Measurements from ENCODE around the gene S100A10.

The S100A10 gene

DNA sequence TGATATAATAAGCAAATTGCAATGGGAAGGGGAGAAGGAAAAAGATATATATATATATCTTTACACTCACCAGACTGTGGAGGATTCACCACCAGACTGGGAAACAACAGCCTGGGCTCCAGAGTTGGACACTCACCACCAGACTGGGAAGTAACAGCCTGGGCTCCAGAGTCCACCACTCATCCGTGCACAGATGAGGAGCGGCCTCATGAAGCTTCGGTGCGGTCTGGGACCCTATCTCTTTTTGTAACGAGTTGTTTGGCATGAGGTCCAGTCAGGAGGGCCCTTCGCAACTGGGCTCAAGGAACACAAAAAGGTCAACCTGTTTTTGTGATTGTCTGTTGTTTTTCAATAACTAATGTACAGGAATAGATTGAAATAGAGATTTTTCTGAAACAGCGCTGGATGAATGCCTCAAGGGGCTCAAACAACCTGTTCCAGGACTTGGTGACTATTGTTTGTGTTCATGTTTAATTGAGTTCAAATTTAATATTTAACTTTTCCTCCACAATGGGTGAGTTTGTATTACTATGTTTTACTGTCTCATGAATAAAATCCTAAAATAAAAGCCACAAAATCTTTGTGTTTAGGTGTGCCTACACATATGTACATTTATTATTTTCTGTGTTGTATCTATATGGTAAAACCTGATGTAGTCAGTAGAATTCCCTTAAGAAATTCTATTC is 40.1 kb downstream of the S100A10 start:
- H3K27ac Mint-ChIP-seq, result peak overlapping the region; percentile 83 to 96 (median 92)
- H3K4me1 Mint-ChIP-seq, result no peaks in the 10 kb centered on the region
- no peaks in the 10 kb centered on the region for H3K9me3 Mint-ChIP-seq
- peak overlapping the region; percentile 18 to 67 (median 42) for H3K4me3 Mint-ChIP-seq
- H3K27me3 Mint-ChIP-seq (ENCODE audit: low read depth), result peaks cover 17% of the 10 kb centered on the region
- no peak for TF ChIP-seq CTCF (IDR thresholded peaks at IDR 0.05; ENCODE audit: unreplicated experiment in 3 of 3)
- H3K36me3 Mint-ChIP-seq (ENCODE audit: low read depth), result no peaks in the 10 kb centered on the region

DNA sequence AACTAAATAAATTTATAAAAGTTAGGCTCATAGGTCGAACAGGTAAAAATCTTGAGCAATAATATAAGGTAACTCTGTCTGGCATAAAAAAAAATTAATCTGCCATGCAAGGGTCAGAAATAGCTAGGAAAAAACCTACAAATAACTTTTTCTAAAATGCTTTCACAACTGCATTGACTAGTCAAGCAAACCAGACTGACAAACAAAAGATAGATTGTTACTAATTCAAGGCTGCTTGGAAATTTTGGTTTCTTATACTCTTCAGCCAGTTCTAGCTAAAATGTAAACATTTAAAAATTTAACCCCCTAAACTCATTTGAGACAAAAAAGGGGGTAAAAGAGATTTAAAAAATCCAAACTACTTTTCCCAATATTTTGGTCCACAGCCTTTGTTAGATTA is 40.8 kb downstream of the S100A10 start:
- Mint-ChIP-seq H3K9me3 (no peaks in the 10 kb centered on the region), H3K4me1 (no peaks in the 10 kb centered on the region), H3K27ac (peak overlapping the region; percentile 83 to 96 (median 92)), H3K27me3 (ENCODE audit: low read depth) (peaks cover 12% of the 10 kb centered on the region), H3K36me3 (ENCODE audit: low read depth) (no peaks in the 10 kb centered on the region), H3K4me3 (peak overlapping the region in 2 of 3 experiments; percentile 7 to 31)
- TF ChIP-seq CTCF (IDR thresholded peaks at IDR 0.05; ENCODE audit: unreplicated experiment in 3 of 3), result no peak

GRCh38 chr1:151949371-151950193 is 44.1 kb downstream of the S100A10 start:
- Mint-ChIP-seq H3K36me3 (ENCODE audit: low read depth) (no peaks in the 10 kb centered on the region), H3K4me1 (no peaks in the 10 kb centered on the region), H3K4me3 (no peak overlapping the region), H3K9me3 (no peaks in the 10 kb centered on the region), H3K27ac (no peak overlapping the region), H3K27me3 (ENCODE audit: low read depth) (peaks cover 17% of the 10 kb centered on the region)
- no peak for TF ChIP-seq CTCF (IDR thresholded peaks at IDR 0.05; ENCODE audit: unreplicated experiment in 3 of 3)

GRCh38 chr1:151948506-151948905 is 45.2 kb downstream of the S100A10 start:
- no peak for TF ChIP-seq CTCF (IDR thresholded peaks at IDR 0.05; ENCODE audit: unreplicated experiment in 3 of 3)
- no peaks in the 10 kb centered on the region for H3K36me3 Mint-ChIP-seq (ENCODE audit: low read depth)
- peaks cover 20% of the 10 kb centered on the region for H3K27me3 Mint-ChIP-seq (ENCODE audit: low read depth)
- H3K4me1 Mint-ChIP-seq, result no peaks in the 10 kb centered on the region
- no peaks in the 10 kb centered on the region for H3K9me3 Mint-ChIP-seq
- no peak overlapping the region for H3K4me3 Mint-ChIP-seq
- H3K27ac Mint-ChIP-seq, result no peak overlapping the region

DNA sequence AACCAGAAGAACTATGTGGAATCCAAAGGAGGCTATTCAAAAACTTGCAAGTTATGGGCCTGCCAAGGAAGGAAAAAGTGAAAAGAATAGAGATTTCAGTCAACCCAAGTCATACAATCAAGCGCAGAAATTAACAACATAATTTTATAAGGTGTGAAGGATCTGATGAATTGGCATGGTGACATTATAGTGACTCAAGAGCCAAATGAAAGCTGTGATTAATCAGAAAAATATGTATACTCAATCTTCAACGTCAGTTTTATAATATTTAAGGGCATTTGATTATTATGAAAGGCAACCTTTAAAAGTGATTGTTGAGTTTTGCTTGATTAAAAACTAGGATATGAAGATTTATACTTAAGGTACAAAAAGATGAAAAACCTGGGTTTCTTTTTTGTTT is 46.5 kb downstream of the S100A10 start:
- TF ChIP-seq CTCF (IDR thresholded peaks at IDR 0.05; ENCODE audit: unreplicated experiment in 3 of 3), result no peak
- Mint-ChIP-seq H3K36me3 (ENCODE audit: low read depth) (no peaks in the 10 kb centered on the region), H3K27ac (no peak overlapping the region), H3K27me3 (ENCODE audit: low read depth) (peaks cover 18% of the 10 kb centered on the region), H3K4me3 (no peak overlapping the region), H3K4me1 (no peaks in the 10 kb centered on the region), H3K9me3 (no peaks in the 10 kb centered on the region)
